ENCODE data around the gene RAD51AP1. TPM values are rescaled to one million over a fixed set of nuclear protein-coding genes. Genes with fewer than 3 reads are reported as not detected.
A peak's percentile ranks its signal among the peaks of the same experiment; 100 is the strongest.

The RAD51AP1 gene
- total RNA-seq, 1 experiment from 2014 or later, result 45.2 TPM

GRCh38 chr12:4556735-4557530 is 18.2 kb downstream of the RAD51AP1 start (continued):
- TF ChIP-seq HMGXB4 (CRISPR knock-in tag; IDR thresholded peaks at IDR 0.05), result no peak
- no peak for TF ChIP-seq PREB (CRISPR knock-in tag; IDR thresholded peaks at IDR 0.05; ENCODE audit: borderline replicate concordance)
- no peak for TF ChIP-seq ATF1 (CRISPR knock-in tag; IDR thresholded peaks at IDR 0.05)

- Mint-ChIP-seq H3K36me3 (peaks cover 18% of the 10 kb centered on the region), H3K9me3 (no peaks in the 10 kb centered on the region), H3K4me1 (peaks cover 9% of the 10 kb centered on the region), H3K4me3 (no peak overlapping the region), H3K27me3 (ENCODE audit: low read depth) (peaks cover 10% of the 10 kb centered on the region), H3K27ac (no peak overlapping the region)
- DNase-seq (ENCODE audit: low spot score) (no peak), ATAC-seq (no peak)
- TF ChIP-seq ZSCAN18 (CRISPR knock-in tag; IDR thresholded peaks at IDR 0.05), result no peak
- CTCF ChIA-PET, result no interaction called here
- POLR2A ChIA-PET, result no interaction called here
These were observed 18.9 kb downstream of the RAD51AP1 start for GRCh38 chr12:4557586-4557985.

- H3K4me1 Mint-ChIP-seq, result peaks cover 9% of the 10 kb centered on the region
- ChIA-PET CTCF (no interaction called here), POLR2A (no interaction called here)
- DNase-seq (ENCODE audit: low spot score), result no peak
- no peak overlapping the region for H3K4me3 Mint-ChIP-seq
- ATAC-seq, result no peak
- TF ChIP-seq ZBTB43 (CRISPR knock-in tag; IDR thresholded peaks at IDR 0.05), result no peak
- H3K27ac Mint-ChIP-seq, result no peak overlapping the region
- H3K27me3 Mint-ChIP-seq (ENCODE audit: low read depth), result peaks cover 16% of the 10 kb centered on the region
- no peaks in the 10 kb centered on the region for H3K9me3 Mint-ChIP-seq
- peaks cover 15% of the 10 kb centered on the region for H3K36me3 Mint-ChIP-seq
These were observed 19.5 kb downstream of the RAD51AP1 start for GRCh38 chr12:4558171-4558570.

GRCh38 chr12:4562034-4562657 is 23.5 kb downstream of the RAD51AP1 start, which contains the start of gene DYRK4:
Gene DYRK4 (plus strand): TSS chr12:4562208. CDS start chr12:4562246, 38 bp downstream.
- POLR2A ChIA-PET, result interaction anchor here (0.8 kb wide), 1 partner anchor 54 kb away, joined by 3 read pairs; no protein-coding TSS in a partner anchor
- CTCF ChIA-PET, result interaction anchor here (0.8 to 1.4 kb wide), 7 partner anchors 22 to 293 kb away, joined by 3 to 9 read pairs (median 3); partner anchors contain the start of genes AKAP3 and NDUFA9
- DNase-seq (ENCODE audit: low spot score) (peak; percentile 96), ATAC-seq (peak; percentile 97)
- peaks cover 2% of the 10 kb centered on the region for H3K36me3 Mint-ChIP-seq
- peaks cover 9% of the 10 kb centered on the region for H3K4me1 Mint-ChIP-seq
- H3K27me3 Mint-ChIP-seq (ENCODE audit: low read depth), result peaks cover 31% of the 10 kb centered on the region
- H3K9me3 Mint-ChIP-seq, result no peaks in the 10 kb centered on the region
- H3K4me3 Mint-ChIP-seq, result peak within 1 kb of the TSS; percentile 61
- no peak within 1 kb of the TSS for H3K27ac Mint-ChIP-seq
- TF ChIP-seq FOXK1 (CRISPR knock-in tag; IDR thresholded peaks at IDR 0.05) (peak; percentile 97), CBFB (CRISPR knock-in tag; IDR thresholded peaks at IDR 0.05; ENCODE audit: low read depth) (peak; percentile 97), FOXP4 (CRISPR knock-in tag; IDR thresholded peaks at IDR 0.05) (peak; percentile 99), ZBTB43 (CRISPR knock-in tag; IDR thresholded peaks at IDR 0.05) (peak; percentile 93), ZBTB21 (CRISPR knock-in tag; IDR thresholded peaks at IDR 0.05; ENCODE audit: borderline replicate concordance) (peak; percentile 97), ELF4 (CRISPR knock-in tag; IDR thresholded peaks at IDR 0.05; ENCODE audit: low read depth) (0 out of 2 replicates have a peak, but pooled peaks have one; percentile 71), MYBL2 (CRISPR knock-in tag; IDR thresholded peaks at IDR 0.05) (peak; percentile 95), CDX4 (CRISPR knock-in tag; IDR thresholded peaks at IDR 0.05; ENCODE audit: borderline replicate concordance) (no peak), EMX1 (CRISPR knock-in tag; IDR thresholded peaks at IDR 0.05) (no peak), TCF7 (CRISPR knock-in tag; IDR thresholded peaks at IDR 0.05; ENCODE audit: low read depth) (peak; percentile 93; the same call in 1 of the 2 replicates), TP53 (CRISPR knock-in tag; IDR thresholded peaks at IDR 0.05) (peak; percentile 99), IRF1 (CRISPR knock-in tag; IDR thresholded peaks at IDR 0.05) (peak; percentile 96)
